ENCODE data around the gene RHOJ. TPM values are rescaled to one million over a fixed set of nuclear protein-coding genes. Genes with fewer than 3 reads are reported as not detected.

Gene RHOJ
- total RNA-seq, 1 experiment from 2014 or later: not detected

- H3K9ac ChIP-seq (ENCODE audit: low read length): no peak overlapping the region
- no peaks in the 10 kb centered on the region for H3K79me2 ChIP-seq (ENCODE audit: insufficient read depth, low read length)
- CTCF ChIA-PET: no interaction called here
- POLR2A ChIA-PET: no interaction called here
- H2AFZ ChIP-seq (ENCODE audit: low read depth, low read length, poor library complexity, severe bottlenecking): no peak overlapping the region
- ATAC-seq: no peak
- intact Hi-C loops (cut with micrococcal nuclease): no loop called here
- no peak for TF ChIP-seq TCF7L2 (IDR thresholded peaks at IDR 0.05; ENCODE audit: borderline replicate concordance, extremely low read depth, insufficient read depth, insufficient read length)
- no peak for TF ChIP-seq CTCF (IDR thresholded peaks at IDR 0.05 in 2 of 3, conservative IDR thresholded peaks at IDR 0.05 in 1 of 3; ENCODE audit: borderline replicate concordance in 1 of 3, insufficient read depth in 1 of 3, low read depth in 2 of 3, low read length in 2 of 3)
- TF ChIP-seq ELF1 (IDR thresholded peaks at IDR 0.05; ENCODE audit: borderline replicate concordance, low read depth): no peak
- no peak for TF ChIP-seq ZBTB33 (IDR thresholded peaks at IDR 0.05; ENCODE audit: extremely low read depth, insufficient replicate concordance, low read length)
- TF ChIP-seq ZFX (IDR thresholded peaks at IDR 0.05): no peak
- no peak for TF ChIP-seq POLR2AphosphoS5 (IDR thresholded peaks at IDR 0.05; ENCODE audit: low read depth, low read length)
- TF ChIP-seq EGR1 (IDR thresholded peaks at IDR 0.05; ENCODE audit: low read depth): no peak
- no TSS peak for BruUV-seq (replicated peaks)
- H3K4me3 ChIP-seq (replicated peaks in 1 of 2; ENCODE audit: low read depth in 1 of 2, low read length in 2 of 2): no peak overlapping the region
- H3K9me2 ChIP-seq (ENCODE audit: insufficient read depth): no peaks in the 10 kb centered on the region
- no peak overlapping the region for H3K4me2 ChIP-seq (ENCODE audit: low read length)
- no peak overlapping the region for H3K27ac ChIP-seq (ENCODE audit: low read depth, low read length)
- H4K20me1 ChIP-seq (ENCODE audit: insufficient read depth): no peaks in the 10 kb centered on the region
- peaks cover 76% of the 10 kb centered on the region for H3K27me3 ChIP-seq (ENCODE audit: insufficient read depth, low read length)
- H3K9me3 ChIP-seq (ENCODE audit: control insufficient read depth in 1 of 2, insufficient read depth in 1 of 2, low read depth in 1 of 2, low read length in 2 of 2): no peaks in the 10 kb centered on the region
- DNase-seq (ENCODE audit: low read depth, low spot score): no peak
- RAD21 ChIA-PET (ENCODE audit: low non-redundant PET in 1 of 2, low total read pairs in 2 of 2, uncharacterized antibody in 2 of 2, unreplicated experiment in 2 of 2): no interaction called here
- no peaks in the 10 kb centered on the region for H3K36me3 ChIP-seq (ENCODE audit: control insufficient read depth in 1 of 2, insufficient read depth in 2 of 2, low read length in 2 of 2)
- no peaks in the 10 kb centered on the region for H3K4me1 ChIP-seq (ENCODE audit: control insufficient read depth in 1 of 2, insufficient read depth in 2 of 2, low read length in 2 of 2)
Observed at GRCh38 chr14:63288853-63289252, 84.6 kb downstream of the RHOJ start.
